Astrocyte of the spinal cord (primary cell): ENCODE data around the gene PKN1.
"Not testable (repeated sequence)": the region's sequence is repeated elsewhere in the genome, so short reads cannot be mapped to it uniquely, and the experiment has no call there.

ENCODE experiments used
- DNase-seq: peaks from one replicate; pipeline ENCODE4 v3.0.0; 2011; ENCODE audit warnings: low read depth, low spot score
- H3K4me3 ChIP-seq: 2 replicates; pipeline ENCODE4 v1.5.1; 2011; ENCODE audit warnings: low read depth, mild to moderate bottlenecking, low read length, moderate library complexity
- in situ Hi-C: cut with HindIII; loops from 2 replicates; pipeline ENCODE4 v1.10.0; 2017; ENCODE audit warnings: low sequenced_read_pairs
- TF ChIP-seq, protein P1 (sequence below): IDR thresholded peaks from 2 replicates; pipeline ENCODE4 v1.5.1; 2012; ENCODE audit warnings: low read depth, mild to moderate bottlenecking, low read length, inconsistent platforms

PKN1 gene

DNA sequence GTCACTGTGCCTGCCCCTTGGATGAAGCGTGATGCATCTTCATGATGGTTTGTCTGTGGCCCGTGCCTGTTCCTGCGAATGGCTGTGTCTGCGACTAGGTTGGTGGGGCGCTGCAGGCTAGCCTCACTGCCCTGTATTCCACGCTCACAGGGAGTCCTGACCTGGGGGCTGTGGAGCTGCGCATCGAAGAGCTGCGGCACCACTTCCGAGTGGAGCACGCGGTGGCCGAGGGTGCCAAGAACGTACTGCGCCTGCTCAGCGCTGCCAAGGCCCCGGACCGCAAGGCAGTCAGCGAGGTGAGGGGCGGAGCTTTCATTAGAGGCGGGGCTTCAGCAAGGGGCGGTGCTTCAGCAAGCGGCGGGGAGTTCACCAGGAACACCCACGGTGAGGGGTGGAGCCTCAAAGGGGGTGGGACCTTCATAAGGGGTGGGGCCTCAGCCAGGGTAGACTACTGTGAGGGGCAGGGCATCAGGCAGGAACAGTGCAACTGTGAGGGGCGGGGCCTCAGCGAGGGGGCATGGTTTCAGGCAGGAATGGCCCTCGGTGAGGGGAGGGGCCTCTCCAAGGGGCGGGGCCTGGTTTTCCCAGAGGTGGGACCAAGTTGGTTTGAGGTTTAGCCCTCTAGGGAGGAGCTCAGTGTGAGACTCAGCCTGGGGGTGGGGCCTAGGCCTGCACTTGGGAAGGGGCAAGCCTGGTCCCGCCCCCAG lies 17.2 kb downstream of the PKN1 start:
- in situ Hi-C loops, result no loop called here
- no peak for DNase-seq
- H3K4me3 ChIP-seq, result no peak overlapping the region
- TF ChIP-seq, protein P1, sequence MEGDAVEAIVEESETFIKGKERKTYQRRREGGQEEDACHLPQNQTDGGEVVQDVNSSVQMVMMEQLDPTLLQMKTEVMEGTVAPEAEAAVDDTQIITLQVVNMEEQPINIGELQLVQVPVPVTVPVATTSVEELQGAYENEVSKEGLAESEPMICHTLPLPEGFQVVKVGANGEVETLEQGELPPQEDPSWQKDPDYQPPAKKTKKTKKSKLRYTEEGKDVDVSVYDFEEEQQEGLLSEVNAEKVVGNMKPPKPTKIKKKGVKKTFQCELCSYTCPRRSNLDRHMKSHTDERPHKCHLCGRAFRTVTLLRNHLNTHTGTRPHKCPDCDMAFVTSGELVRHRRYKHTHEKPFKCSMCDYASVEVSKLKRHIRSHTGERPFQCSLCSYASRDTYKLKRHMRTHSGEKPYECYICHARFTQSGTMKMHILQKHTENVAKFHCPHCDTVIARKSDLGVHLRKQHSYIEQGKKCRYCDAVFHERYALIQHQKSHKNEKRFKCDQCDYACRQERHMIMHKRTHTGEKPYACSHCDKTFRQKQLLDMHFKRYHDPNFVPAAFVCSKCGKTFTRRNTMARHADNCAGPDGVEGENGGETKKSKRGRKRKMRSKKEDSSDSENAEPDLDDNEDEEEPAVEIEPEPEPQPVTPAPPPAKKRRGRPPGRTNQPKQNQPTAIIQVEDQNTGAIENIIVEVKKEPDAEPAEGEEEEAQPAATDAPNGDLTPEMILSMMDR, result no peak

DNA sequence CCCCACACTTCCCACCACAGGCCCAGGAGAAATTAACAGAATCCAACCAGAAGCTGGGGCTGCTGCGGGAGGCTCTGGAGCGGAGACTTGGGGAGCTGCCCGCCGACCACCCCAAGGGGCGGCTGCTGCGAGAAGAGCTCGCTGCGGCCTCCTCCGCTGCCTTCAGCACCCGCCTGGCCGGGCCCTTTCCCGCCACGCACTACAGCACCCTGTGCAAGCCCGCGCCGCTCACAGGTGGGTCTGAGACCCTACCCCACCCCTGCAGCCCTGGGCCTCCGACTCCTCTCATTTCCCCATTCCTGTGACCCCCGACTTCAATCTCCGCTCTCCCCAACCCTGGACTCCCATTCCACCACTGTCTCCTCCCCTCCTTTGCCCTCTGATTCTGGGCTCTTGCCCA lies 17.8 kb downstream of the PKN1 start:
- TF ChIP-seq, protein P1, result no peak
- DNase-seq, result no peak
- H3K4me3 ChIP-seq, result no peak overlapping the region
- in situ Hi-C loops, result no loop called here

DNA sequence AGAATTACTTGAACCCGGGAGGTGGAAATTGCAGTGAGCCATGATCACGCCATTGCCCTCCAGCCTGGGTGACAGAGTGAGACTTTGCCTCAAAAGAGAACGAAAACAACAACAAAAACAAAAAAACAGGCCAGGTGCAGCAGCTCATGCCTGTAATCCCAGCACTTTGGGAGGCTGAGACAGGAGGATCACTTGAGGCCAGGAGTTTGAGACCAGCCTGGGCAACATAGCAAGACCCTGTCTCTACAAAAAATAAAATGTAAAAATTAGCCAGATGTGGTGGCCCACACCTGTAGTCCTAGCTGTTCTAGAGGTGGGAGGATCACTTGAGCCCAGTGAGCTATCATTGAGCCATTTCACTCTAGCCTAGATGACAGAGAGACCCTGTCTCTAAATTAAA lies 19.2 kb downstream of the PKN1 start:
- DNase-seq, in situ Hi-C loops, H3K4me3 ChIP-seq: not testable (repeated sequence)

DNA sequence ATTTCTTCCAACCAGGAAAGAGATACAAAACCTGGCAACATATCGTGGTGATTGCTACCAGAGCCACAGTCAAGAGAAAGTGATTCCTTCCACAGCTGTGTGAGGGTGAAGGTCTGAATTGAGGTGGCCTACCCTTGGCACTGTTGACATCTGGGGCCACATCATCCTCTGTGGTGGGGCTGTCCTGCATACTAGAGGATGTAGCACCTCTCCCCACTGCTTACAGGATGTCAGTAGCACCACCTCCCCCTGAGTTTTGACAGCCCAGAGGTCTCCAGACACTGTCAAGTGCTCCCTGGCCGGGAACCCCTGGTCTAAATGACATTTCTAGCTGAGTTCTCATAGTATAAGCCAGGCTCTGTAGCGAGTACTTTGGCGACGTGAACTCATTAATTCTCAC lies 26.6 kb downstream of the PKN1 start:
- in situ Hi-C loops, result no loop called here
- no peak for DNase-seq
- TF ChIP-seq, protein P1, result no peak

DNA sequence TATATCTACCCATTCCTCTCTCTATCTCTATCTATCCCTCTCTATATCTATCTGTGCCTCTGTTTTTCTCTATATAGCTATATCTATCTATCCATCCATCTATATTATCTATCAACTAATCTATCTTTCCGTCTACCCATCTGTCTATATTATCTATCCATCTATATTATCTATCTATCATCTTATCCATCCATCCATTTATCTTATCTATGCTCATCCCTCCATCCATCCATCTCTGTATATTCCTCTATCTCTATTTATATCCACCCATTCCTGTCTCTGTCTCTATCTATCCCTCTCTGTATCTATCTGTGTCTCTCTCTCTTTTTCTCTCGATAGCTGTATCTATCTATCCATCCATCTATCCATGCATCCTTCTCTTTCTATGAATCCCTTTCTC lies 27.8 kb downstream of the PKN1 start:
- TF ChIP-seq, protein P1, result no peak
- DNase-seq, result no peak
- no peak overlapping the region for H3K4me3 ChIP-seq
- in situ Hi-C loops, result no loop called here

More for the DNA sequence above, 26.6 kb downstream of the PKN1 start:
- H3K4me3 ChIP-seq, result no peak overlapping the region

DNA sequence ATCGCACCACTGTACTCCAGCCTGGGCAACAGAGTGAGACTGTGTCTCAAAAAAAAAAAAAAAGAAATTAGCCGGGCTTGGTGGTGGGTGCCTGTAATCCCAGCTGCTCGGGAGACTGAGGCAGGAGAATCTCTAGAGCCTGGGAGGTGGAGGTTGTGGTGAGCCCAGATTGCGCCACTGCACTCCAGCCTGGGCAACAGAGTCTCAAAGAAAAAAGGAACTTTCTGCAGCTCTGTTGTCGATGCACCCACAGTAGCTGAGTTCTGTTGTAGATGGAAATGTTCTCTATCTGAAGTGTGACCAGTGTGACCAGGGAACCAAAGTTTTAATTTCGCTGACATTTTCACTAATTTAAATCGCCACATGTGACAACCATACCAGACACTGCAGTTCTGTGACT lies 29.3 kb downstream of the PKN1 start:
- in situ Hi-C loops, DNase-seq, H3K4me3 ChIP-seq: not testable (repeated sequence)

DNA sequence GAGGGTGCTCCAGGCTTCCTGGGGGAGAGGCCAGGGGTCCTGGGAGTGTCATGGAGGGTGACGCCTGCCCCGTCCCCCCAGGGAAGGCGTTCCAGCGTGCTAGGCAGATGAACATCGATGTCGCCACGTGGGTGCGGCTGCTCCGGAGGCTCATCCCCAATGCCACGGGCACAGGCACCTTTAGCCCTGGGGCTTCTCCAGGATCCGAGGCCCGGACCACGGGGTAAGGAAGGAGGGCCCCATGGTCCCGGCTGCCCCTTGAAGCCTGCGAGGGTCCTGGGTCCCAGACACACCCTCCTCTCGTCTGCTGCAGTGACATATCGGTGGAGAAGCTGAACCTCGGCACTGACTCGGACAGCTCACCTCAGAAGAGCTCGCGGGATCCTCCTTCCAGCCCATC lies 30.6 kb downstream of the PKN1 start:
- H3K4me3 ChIP-seq, result no peak overlapping the region
- in situ Hi-C loops, result no loop called here
- DNase-seq, result no peak
- TF ChIP-seq, protein P1, result no peak

DNA sequence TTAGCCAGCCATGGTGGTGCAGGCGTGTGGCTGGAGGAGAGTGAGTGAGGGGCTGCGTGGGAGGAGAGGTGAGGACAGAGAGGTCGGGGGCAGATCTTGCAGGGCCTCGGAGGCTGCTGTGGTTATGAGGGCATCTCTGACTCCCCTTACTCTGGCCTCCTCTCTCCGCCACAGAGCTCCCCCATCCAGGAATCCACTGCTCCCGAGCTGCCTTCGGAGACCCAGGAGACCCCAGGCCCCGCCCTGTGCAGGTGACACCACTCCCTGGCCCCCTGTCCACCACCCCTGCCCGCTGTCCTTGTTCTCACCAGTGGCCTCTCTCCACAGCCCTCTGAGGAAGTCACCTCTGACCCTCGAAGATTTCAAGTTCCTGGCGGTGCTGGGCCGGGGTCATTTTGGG lies 34.3 kb downstream of the PKN1 start:
- H3K4me3 ChIP-seq, result no peak overlapping the region

More for the DNA sequence above, 34.3 kb downstream of the PKN1 start:
- TF ChIP-seq, protein P1, result no peak
- in situ Hi-C loops, result no loop called here
- DNase-seq, result no peak
